ENCODE results near the gene TMEM187.

DNA sequence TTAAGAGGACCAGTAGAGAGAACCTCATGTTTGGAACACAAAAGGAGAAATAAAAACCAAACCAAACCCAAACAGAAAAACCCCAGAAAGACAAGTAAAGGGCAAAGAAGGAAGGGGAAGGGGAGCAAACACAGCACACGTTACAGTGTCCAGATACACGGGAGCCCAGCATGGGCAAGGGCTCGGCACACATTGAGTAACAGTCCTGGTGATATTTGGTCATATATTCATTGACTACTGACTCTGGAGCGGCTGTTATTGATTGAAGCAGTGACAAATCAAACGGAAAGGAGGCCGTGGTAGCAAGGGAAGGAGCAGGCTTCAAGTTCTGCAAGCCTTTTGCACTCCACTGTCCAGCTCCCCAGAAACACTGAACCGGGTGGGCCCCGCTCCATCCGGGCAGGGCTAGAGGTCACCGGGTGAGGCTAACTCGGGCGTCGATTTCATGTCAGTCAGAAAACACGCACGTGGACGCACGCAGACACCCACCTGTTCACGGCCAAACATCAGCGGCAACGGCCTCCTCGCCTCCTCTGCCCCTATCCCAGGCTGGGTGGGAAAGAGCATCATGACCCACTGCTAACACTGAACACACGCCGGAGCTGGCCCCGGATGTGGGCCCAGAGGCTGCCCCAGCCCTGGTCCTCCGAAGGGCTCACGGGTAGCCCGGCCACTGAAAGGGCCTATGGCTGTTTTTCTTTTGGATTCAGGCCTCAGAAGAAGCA lies 50.9 kb downstream of the TMEM187 start:
- TF ChIP-seq POLR2A (IDR thresholded peaks at IDR 0.05), result no peak
- TF ChIP-seq, protein P1, sequence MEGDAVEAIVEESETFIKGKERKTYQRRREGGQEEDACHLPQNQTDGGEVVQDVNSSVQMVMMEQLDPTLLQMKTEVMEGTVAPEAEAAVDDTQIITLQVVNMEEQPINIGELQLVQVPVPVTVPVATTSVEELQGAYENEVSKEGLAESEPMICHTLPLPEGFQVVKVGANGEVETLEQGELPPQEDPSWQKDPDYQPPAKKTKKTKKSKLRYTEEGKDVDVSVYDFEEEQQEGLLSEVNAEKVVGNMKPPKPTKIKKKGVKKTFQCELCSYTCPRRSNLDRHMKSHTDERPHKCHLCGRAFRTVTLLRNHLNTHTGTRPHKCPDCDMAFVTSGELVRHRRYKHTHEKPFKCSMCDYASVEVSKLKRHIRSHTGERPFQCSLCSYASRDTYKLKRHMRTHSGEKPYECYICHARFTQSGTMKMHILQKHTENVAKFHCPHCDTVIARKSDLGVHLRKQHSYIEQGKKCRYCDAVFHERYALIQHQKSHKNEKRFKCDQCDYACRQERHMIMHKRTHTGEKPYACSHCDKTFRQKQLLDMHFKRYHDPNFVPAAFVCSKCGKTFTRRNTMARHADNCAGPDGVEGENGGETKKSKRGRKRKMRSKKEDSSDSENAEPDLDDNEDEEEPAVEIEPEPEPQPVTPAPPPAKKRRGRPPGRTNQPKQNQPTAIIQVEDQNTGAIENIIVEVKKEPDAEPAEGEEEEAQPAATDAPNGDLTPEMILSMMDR (IDR thresholded peaks at IDR 0.05), result no peak
